IMR-90 (cell line): ENCODE results near the gene TCF20. TPM values are rescaled to one million over a fixed set of nuclear protein-coding genes. Genes with fewer than 3 reads are reported as not detected.

Experiments
- ATAC-seq: fragments of 200-7000 bp; cut with Tn5 transposase; 2 replicates; pipeline ENCODE4 v1.9.1; 2020; ENCODE audit warnings: low read depth, mild to moderate bottlenecking, moderate library complexity
- BruUV-seq: library from RNA; stranded (reverse); fragments of 400-500 nt; replicated peaks from 2 replicates; lab custom pipeline; 2021; lab: Mats Ljungman, UMichigan
- CTCF ChIA-PET: fragments of 300-600 bp; formaldehyde crosslinking; extraction: SDS; loops from one replicate; lab custom pipeline; 2021; ENCODE audit warnings: antibody characterized with exemption; lab: Yijun Ruan, JAX
- POLR2A ChIA-PET: fragments of 300-600 bp; sonication (Branson Sonifier 250); formaldehyde crosslinking; loops from one replicate; lab custom pipeline; 2022; ENCODE audit warnings: antibody characterized with exemption; ENCODE audit not compliant: unreplicated experiment; lab: Charles Lee
- DNase-seq: peaks from one replicate; pipeline ENCODE4 v3.0.0; 2013
- H2AFZ ChIP-seq: replicated peaks from 2 replicates; pipeline ENCODE3; 2013; ENCODE audit warnings: low read length, mild to moderate bottlenecking; ENCODE audit not compliant: poor library complexity
- H2AK5ac ChIP-seq: 2 replicates; pipeline ENCODE4 v1.6.1; 2013; ENCODE audit warnings: low read depth, low read length, inconsistent platforms
- H2AK9ac ChIP-seq: replicated peaks from 2 replicates; pipeline ENCODE3; 2013; ENCODE audit warnings: mild to moderate bottlenecking, low read depth, low read length, moderate library complexity; ENCODE audit not compliant: poor library complexity
- H2BK120ac ChIP-seq: 2 replicates; pipeline ENCODE4 v1.6.1; 2013; ENCODE audit warnings: low read depth, low read length, inconsistent platforms
- H2BK15ac ChIP-seq: 3 replicates; pipeline ENCODE4 v1.6.1; 2013; ENCODE audit warnings: low read depth, low read length, inconsistent platforms
- H2BK20ac ChIP-seq: 2 replicates; pipeline ENCODE4 v1.6.1; 2013; ENCODE audit warnings: low read depth, mild to moderate bottlenecking, inconsistent platforms, low read length, moderate library complexity
- H2BK5ac ChIP-seq: 2 replicates; pipeline ENCODE4 v1.6.1; 2013; ENCODE audit warnings: mild to moderate bottlenecking, low read depth, low read length, inconsistent platforms; ENCODE audit not compliant: poor library complexity, severe bottlenecking
- H3K14ac ChIP-seq: replicated peaks from 2 replicates; pipeline ENCODE4 v1.6.1; 2013; ENCODE audit warnings: low read depth, low read length, inconsistent platforms
- H3K18ac ChIP-seq: 2 replicates; pipeline ENCODE4 v1.6.1; 2013; ENCODE audit warnings: low read depth, low read length, control low read depth
- H3K23ac ChIP-seq: 2 replicates; pipeline ENCODE4 v1.6.1; 2013; ENCODE audit warnings: low read depth, low read length, inconsistent platforms
- H3K27ac ChIP-seq: 2 replicates; pipeline ENCODE4 v1.5.1; 2013; ENCODE audit warnings: mild to moderate bottlenecking, control low read depth, low read length; ENCODE audit not compliant: insufficient read depth
- H3K27me3 ChIP-seq: 2 replicates; pipeline ENCODE4 v1.6.1; 2013; ENCODE audit warnings: low read length; ENCODE audit not compliant: control insufficient read depth, insufficient read depth
- H3K36me3 ChIP-seq: 2 replicates; pipeline ENCODE4 v1.6.1; 2013; ENCODE audit warnings: low read length, mixed read lengths; ENCODE audit not compliant: control insufficient read depth, insufficient read depth
- H3K4ac ChIP-seq: 2 replicates; pipeline ENCODE4 v1.6.1; 2013; ENCODE audit warnings: low read depth, low read length, inconsistent platforms
- H3K4me1 ChIP-seq: 2 replicates; pipeline ENCODE4 v1.6.1; 2013; ENCODE audit warnings: low read length, mixed read lengths; ENCODE audit not compliant: control insufficient read depth, insufficient read depth
- H3K4me2 ChIP-seq: 2 replicates; pipeline ENCODE4 v1.6.1; 2013; ENCODE audit warnings: low read depth, mild to moderate bottlenecking, control low read depth, low read length, moderate library complexity
- H3K4me3 ChIP-seq: 2 replicates; pipeline ENCODE4 v1.5.1; 2013; ENCODE audit warnings: low read depth, mild to moderate bottlenecking, control low read depth, low read length, moderate library complexity; ENCODE audit not compliant: insufficient read depth
- H3K56ac ChIP-seq: 2 replicates; pipeline ENCODE4 v1.6.1; 2013; ENCODE audit warnings: low read length, inconsistent platforms; ENCODE audit not compliant: insufficient read depth; ENCODE audit errors: extremely low read depth
- H3K79me1 ChIP-seq, 2 experiments: 2 replicates each; pipeline ENCODE4 v1.6.1; 2013; ENCODE audit warnings: low read length in 2 of 2, inconsistent platforms in 1 of 2, low read depth in 1 of 2
- H3K9ac ChIP-seq: 2 replicates; pipeline ENCODE4 v1.6.1; 2013; ENCODE audit warnings: low read depth, low read length, control low read depth
- H3K9me1 ChIP-seq: 2 replicates; pipeline ENCODE4 v1.6.1; 2013; ENCODE audit warnings: low read length, inconsistent platforms; ENCODE audit not compliant: insufficient read depth
- H3K9me3 ChIP-seq: 2 replicates; pipeline ENCODE4 v1.6.1; 2013; ENCODE audit warnings: low read length; ENCODE audit not compliant: control insufficient read depth, insufficient read depth
- H4K20me1 ChIP-seq: 2 replicates; pipeline ENCODE4 v1.6.1; 2013; ENCODE audit warnings: low read length, inconsistent platforms; ENCODE audit not compliant: insufficient read depth
- H4K5ac ChIP-seq: 2 replicates; pipeline ENCODE4 v1.6.1; 2013; ENCODE audit warnings: mild to moderate bottlenecking, low read depth, low read length, control low read depth
- H4K8ac ChIP-seq, 2 experiments: 2 replicates each; pipeline ENCODE4 v1.6.1; 2013; ENCODE audit warnings: low read depth in 2 of 2, low read length in 2 of 2, control low read depth in 1 of 2, inconsistent platforms in 1 of 2
- H4K91ac ChIP-seq: 2 replicates; pipeline ENCODE4 v1.6.1; 2013; ENCODE audit warnings: low read depth, low read length, inconsistent platforms; ENCODE audit not compliant: insufficient read depth
- CEBPB ChIP-seq: IDR thresholded peaks from 2 replicates; pipeline ENCODE4 v1.6.1; 2012; ENCODE audit warnings: low read depth, low read length, improper control_type of control experiment
- ELK1 ChIP-seq: fragments of 150-350 bp; IDR thresholded peaks from 2 replicates; pipeline ENCODE4 v1.6.1; 2016; ENCODE audit warnings: low read depth, mild to moderate bottlenecking, low read length, moderate library complexity, borderline replicate concordance
- FOS ChIP-seq: fragments of 150-350 bp; IDR thresholded peaks from 2 replicates; pipeline ENCODE4 v1.6.1; 2016; ENCODE audit warnings: low read depth, low read length
- MAZ ChIP-seq: IDR thresholded peaks from 2 replicates; pipeline ENCODE4 v1.6.1; 2012; ENCODE audit warnings: low read depth, mild to moderate bottlenecking, low read length, improper control_type of control experiment, moderate library complexity, borderline replicate concordance
- NFE2L2 ChIP-seq: fragments of 150-350 bp; IDR thresholded peaks from 2 replicates; pipeline ENCODE4 v1.6.1; 2016; ENCODE audit warnings: low read depth, mild to moderate bottlenecking, low read length
- RFX5 ChIP-seq: IDR thresholded peaks from 2 replicates; pipeline ENCODE4 v1.8.0; 2012; ENCODE audit warnings: low read depth, mild to moderate bottlenecking, low read length, moderate library complexity
- SMC3 ChIP-seq: fragments of 150-350 bp; IDR thresholded peaks from 2 replicates; pipeline ENCODE4 v1.6.1; 2016; ENCODE audit warnings: low read depth, mild to moderate bottlenecking, antibody characterized with exemption, low read length, moderate library complexity
- WGBS, 2 experiments: methylation state at CpG; one replicate each; pipeline versions ENCODE4 v1.1.5 to v1.1.7; 2013; ENCODE audit warnings: missing lambda C conversion rate in 2 of 2; ENCODE audit not compliant: insufficient read length in 1 of 2; ENCODE audit errors: extremely low coverage in 2 of 2; 5-methylcytosine and 5-hydroxymethylcytosine counted together
- dilution Hi-C: fragments of 300-500 bp; cut with HindIII; formaldehyde crosslinking; loops from one replicate; pipeline ENCODE4 v1.14.3; 2018; ENCODE audit warnings: low sequenced_read_pairs; ENCODE audit not compliant: unreplicated experiment
- in situ Hi-C: fragments of 300-500 bp; cut with MboI; formaldehyde crosslinking; loops from 3 replicates; pipeline ENCODE4 v1.14.3; 2019; ENCODE audit warnings: low sequenced_read_pairs, inconsistent platforms, mixed read lengths
- intact Hi-C: fragments of 100-400 bp; cut with micrococcal nuclease; formaldehyde crosslinking; loops from 2 replicates; pipeline ENCODE4 v1.10.0; 2022
- polyA plus RNA-seq, 3 experiments: library from polyadenylated mRNA; depleted of rRNA; stranded (reverse); fragments of >200 nt; gene quantifications; 2 replicates each; pipeline ENCODE4 v1.2.3, GENCODE V29; 2012; ENCODE audit warnings: low replicate concordance in 1 of 3
- total RNA-seq: library from RNA; depleted of rRNA; stranded (reverse); fragments of >200 nt; gene quantifications from 2 replicates; pipeline ENCODE4 v1.2.3, GENCODE V29; 2012
- TF ChIP-seq, protein P1 (sequence below): conservative IDR thresholded peaks from 2 replicates; pipeline ENCODE4 v1.5.1; 2012; ENCODE audit warnings: mild to moderate bottlenecking, low read depth, low read length, improper control_type of control experiment

The TCF20 gene
- total and polyA plus RNA-seq, 2 of the 4 experiments (the other 2 are of a cell fraction): 8.9 to 23.7 TPM

DNA sequence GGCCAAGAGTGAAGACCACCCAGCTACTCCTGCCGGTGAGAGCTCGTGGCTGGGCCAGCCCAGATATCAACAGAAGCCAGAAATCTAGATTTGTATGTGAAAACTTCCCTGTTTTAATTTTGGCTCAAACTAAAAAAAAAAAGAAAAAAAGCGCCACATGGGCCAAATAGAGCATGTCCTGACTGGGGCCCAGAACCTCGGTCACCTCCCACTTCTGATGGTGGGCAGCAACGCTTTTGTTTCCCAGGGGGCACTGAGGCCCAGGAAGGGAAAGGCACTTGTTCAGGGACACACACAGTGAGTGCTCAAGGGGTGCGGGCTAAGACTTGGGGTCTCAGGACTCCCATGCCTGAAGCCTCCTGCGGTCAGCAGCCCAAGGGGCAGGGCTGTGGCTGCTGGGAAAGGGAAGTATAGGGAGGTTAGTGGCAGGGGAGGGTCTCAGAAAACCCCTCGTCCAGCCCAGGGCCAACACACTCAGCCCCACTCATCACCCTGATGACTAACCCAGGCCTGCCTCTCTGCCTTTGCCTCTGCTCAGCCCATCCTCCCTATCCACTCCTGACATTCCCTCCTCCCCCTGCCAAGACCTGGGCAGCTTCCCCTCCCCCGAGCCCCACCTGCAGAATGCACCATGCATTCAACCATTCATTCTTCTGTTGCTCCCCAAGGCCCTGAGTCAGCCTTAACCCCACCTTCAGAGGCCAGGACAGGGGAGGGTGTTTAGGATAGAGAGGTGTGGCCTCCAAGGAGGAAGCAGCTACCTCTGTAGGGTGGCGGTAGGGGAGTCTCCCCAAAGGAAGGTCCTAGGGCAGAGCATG lies 30.0 kb upstream of the TCF20 start:
- Histone ChIP-seq H3K27me3 (peaks cover 29% of the 10 kb centered on the region), H4K8ac (no peak overlapping the region), H3K23ac (no peak overlapping the region; the same call in 1 of the 2 replicates), H3K56ac (no peak overlapping the region), H3K79me1 (no peaks in the 10 kb centered on the region), H3K4ac (no peak overlapping the region), H3K18ac (no peak overlapping the region), H3K14ac (no peak overlapping the region), H3K9ac (no peak overlapping the region), H2BK120ac (no peak overlapping the region), H4K91ac (no peak overlapping the region), H3K36me3 (no peaks in the 10 kb centered on the region), H2BK5ac (no peak overlapping the region), H2AK5ac (no peak overlapping the region), H2AFZ (no peak overlapping the region), H3K4me2 (no peak overlapping the region), H3K4me3 (no peak overlapping the region), H3K9me1 (no peaks in the 10 kb centered on the region), H4K20me1 (no peaks in the 10 kb centered on the region; the same call in none of the 2 replicates), H3K27ac (no peak overlapping the region), H2BK20ac (no peak overlapping the region), H4K5ac (no peak overlapping the region), H2BK15ac (no peak overlapping the region), H2AK9ac (no peak overlapping the region), H3K4me1 (peaks cover 2% of the 10 kb centered on the region; the same call in 1 of the 2 replicates), H3K9me3 (no peaks in the 10 kb centered on the region)
- dilution Hi-C loops (no loop called here), intact Hi-C loops (no loop called here), in situ Hi-C loops (no loop called here)
- ATAC-seq: no peak
- CTCF ChIA-PET: no interaction called here
- POLR2A ChIA-PET: no interaction called here
- DNase-seq: no peak
- TF ChIP-seq FOS: no peak
- no peak for TF ChIP-seq NFE2L2
- TF ChIP-seq ELK1: no peak
- no peak for TF ChIP-seq RFX5
- TF ChIP-seq, protein P1, sequence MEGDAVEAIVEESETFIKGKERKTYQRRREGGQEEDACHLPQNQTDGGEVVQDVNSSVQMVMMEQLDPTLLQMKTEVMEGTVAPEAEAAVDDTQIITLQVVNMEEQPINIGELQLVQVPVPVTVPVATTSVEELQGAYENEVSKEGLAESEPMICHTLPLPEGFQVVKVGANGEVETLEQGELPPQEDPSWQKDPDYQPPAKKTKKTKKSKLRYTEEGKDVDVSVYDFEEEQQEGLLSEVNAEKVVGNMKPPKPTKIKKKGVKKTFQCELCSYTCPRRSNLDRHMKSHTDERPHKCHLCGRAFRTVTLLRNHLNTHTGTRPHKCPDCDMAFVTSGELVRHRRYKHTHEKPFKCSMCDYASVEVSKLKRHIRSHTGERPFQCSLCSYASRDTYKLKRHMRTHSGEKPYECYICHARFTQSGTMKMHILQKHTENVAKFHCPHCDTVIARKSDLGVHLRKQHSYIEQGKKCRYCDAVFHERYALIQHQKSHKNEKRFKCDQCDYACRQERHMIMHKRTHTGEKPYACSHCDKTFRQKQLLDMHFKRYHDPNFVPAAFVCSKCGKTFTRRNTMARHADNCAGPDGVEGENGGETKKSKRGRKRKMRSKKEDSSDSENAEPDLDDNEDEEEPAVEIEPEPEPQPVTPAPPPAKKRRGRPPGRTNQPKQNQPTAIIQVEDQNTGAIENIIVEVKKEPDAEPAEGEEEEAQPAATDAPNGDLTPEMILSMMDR: no peak
- TF ChIP-seq MAZ: no peak
- no peak for TF ChIP-seq CEBPB
- no peak for TF ChIP-seq SMC3
- BruUV-seq: no TSS peak
- 0% methylated on average over 2 of the region's 10 CpGs; no CpG with 5 or more reads in 1 of the 2 experiments for WGBS, 2 experiments
